Endothelial cell (in vitro differentiated cells): ENCODE results near the gene TPST1. TPM values are rescaled to one million over a fixed set of nuclear protein-coding genes. Genes with fewer than 3 reads are reported as not detected.

Experiments
- DNase-seq: peaks from one replicate; pipeline ENCODE4 v3.0.0; 2021; ENCODE audit warnings: low spot score
- H3K27ac Mint-ChIP-seq: one replicate; pipeline ENCODE4 v1.8.0; 2021; ENCODE audit warnings: mixed read lengths, inconsistent platforms; ENCODE audit not compliant: unreplicated experiment
- H3K27me3 Mint-ChIP-seq: one replicate; pipeline ENCODE4 v1.8.0; 2021; ENCODE audit warnings: mild to moderate bottlenecking, moderate library complexity, mixed read lengths, inconsistent platforms; ENCODE audit not compliant: unreplicated experiment
- H3K36me3 Mint-ChIP-seq: one replicate; pipeline ENCODE4 v1.8.0; 2021; ENCODE audit warnings: mild to moderate bottlenecking, low read depth, mixed read lengths, inconsistent platforms; ENCODE audit not compliant: unreplicated experiment
- H3K4me1 Mint-ChIP-seq: one replicate; pipeline ENCODE4 v1.8.0; 2021; ENCODE audit warnings: mild to moderate bottlenecking, mixed read lengths, inconsistent platforms; ENCODE audit not compliant: unreplicated experiment
- H3K4me3 Mint-ChIP-seq: one replicate; pipeline ENCODE4 v1.8.0; 2021; ENCODE audit warnings: mild to moderate bottlenecking, mixed read lengths, inconsistent platforms; ENCODE audit not compliant: unreplicated experiment
- H3K9me3 Mint-ChIP-seq: one replicate; pipeline ENCODE4 v1.8.0; 2021; ENCODE audit warnings: mixed read lengths, inconsistent platforms; ENCODE audit not compliant: unreplicated experiment
- CTCF ChIP-seq: fragments of 200-600 bp; sonication (generic); IDR thresholded peaks from one replicate; pipeline ENCODE4 v1.5.0; 2021; ENCODE audit warnings: antibody characterized with exemption; ENCODE audit not compliant: unreplicated experiment
- total RNA-seq: library from RNA; stranded (reverse); fragmentation: NEBNext Ultra II Directional; extraction: Animal tissue kit (Norgen Biotek cat#: 25700); gene quantifications from one replicate; pipeline ENCODE4 v1.2.1, GENCODE V29; 2021; ENCODE audit not compliant: unreplicated experiment

TPST1 gene
- total RNA-seq, 1 donor from 2014 or later = 17.7 TPM

GRCh38 chr7:66348531-66348930 is 143.4 kb downstream of the TPST1 start:
- Mint-ChIP-seq H3K9me3 (no peaks in the 10 kb centered on the region), H3K27ac (no peak overlapping the region), H3K4me3 (no peak overlapping the region), H3K27me3 (peaks cover 5% of the 10 kb centered on the region), H3K36me3 (no peaks in the 10 kb centered on the region), H3K4me1 (no peaks in the 10 kb centered on the region)
- DNase-seq = no peak
- no peak for TF ChIP-seq CTCF

GRCh38 chr7:66348959-66349358 is 143.8 kb downstream of the TPST1 start:
- no peak for DNase-seq
- Mint-ChIP-seq H3K9me3 (no peaks in the 10 kb centered on the region), H3K27ac (no peak overlapping the region), H3K27me3 (peaks cover 5% of the 10 kb centered on the region), H3K4me3 (no peak overlapping the region), H3K4me1 (no peaks in the 10 kb centered on the region), H3K36me3 (no peaks in the 10 kb centered on the region)
- no peak for TF ChIP-seq CTCF

- H3K36me3 Mint-ChIP-seq = no peaks in the 10 kb centered on the region
- DNase-seq = no peak
- H3K27ac Mint-ChIP-seq = no peak overlapping the region
- no peak overlapping the region for H3K4me3 Mint-ChIP-seq
- H3K9me3 Mint-ChIP-seq = no peaks in the 10 kb centered on the region
- H3K4me1 Mint-ChIP-seq = peaks cover 4% of the 10 kb centered on the region
- H3K27me3 Mint-ChIP-seq = peaks cover 6% of the 10 kb centered on the region
- no peak for TF ChIP-seq CTCF
These were observed 146.9 kb downstream of the TPST1 start for GRCh38 chr7:66352071-66352470.

- H3K27me3 Mint-ChIP-seq = peaks cover 6% of the 10 kb centered on the region
- no peak overlapping the region for H3K27ac Mint-ChIP-seq
- no peaks in the 10 kb centered on the region for H3K36me3 Mint-ChIP-seq
- DNase-seq = no peak
- no peak overlapping the region for H3K4me3 Mint-ChIP-seq
- H3K9me3 Mint-ChIP-seq = no peaks in the 10 kb centered on the region
- H3K4me1 Mint-ChIP-seq = peaks cover 4% of the 10 kb centered on the region
- TF ChIP-seq CTCF = no peak
These were observed 148.4 kb downstream of the TPST1 start for GRCh38 chr7:66353547-66353946.

GRCh38 chr7:66355756-66356155 is 150.6 kb downstream of the TPST1 start:
- Mint-ChIP-seq H3K4me3 (no peak overlapping the region), H3K4me1 (peaks cover 7% of the 10 kb centered on the region), H3K27me3 (peaks cover 4% of the 10 kb centered on the region), H3K27ac (no peak overlapping the region), H3K9me3 (no peaks in the 10 kb centered on the region), H3K36me3 (no peaks in the 10 kb centered on the region)
- no peak for DNase-seq
- TF ChIP-seq CTCF = no peak
